ENCODE data around the gene FAM47E. TPM values are rescaled to one million over a fixed set of nuclear protein-coding genes. Genes with fewer than 3 reads are reported as not detected.

Gene FAM47E
- total and polyA plus RNA-seq, 12 donors: 2.8 to 23.8 (median 5.3) TPM

DNA sequence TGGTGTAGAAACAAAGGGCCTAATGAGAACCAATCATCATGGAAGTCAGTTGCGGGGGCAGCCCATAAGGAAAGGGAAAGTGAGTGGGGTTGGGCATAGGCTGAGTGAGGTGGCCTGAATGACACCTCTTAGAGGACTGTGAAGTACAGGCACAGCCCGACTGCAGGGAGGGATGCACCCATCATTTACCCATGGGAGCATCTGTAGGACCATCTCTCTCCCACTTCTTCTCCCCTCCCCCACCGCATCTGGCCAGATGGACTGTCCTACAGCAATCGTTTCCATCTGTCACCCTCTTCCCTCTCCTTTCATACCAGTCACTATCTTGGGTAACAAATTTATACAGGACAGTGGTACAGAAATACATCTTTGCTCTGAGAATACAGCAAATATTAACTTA lies 59.2 kb downstream of the FAM47E start:
- WGBS, 4 donors: 80 to 90% (median 82%) methylated on average over 4 of the region's 4 CpGs
- DNase-seq: no peak
- TF ChIP-seq, protein P1, sequence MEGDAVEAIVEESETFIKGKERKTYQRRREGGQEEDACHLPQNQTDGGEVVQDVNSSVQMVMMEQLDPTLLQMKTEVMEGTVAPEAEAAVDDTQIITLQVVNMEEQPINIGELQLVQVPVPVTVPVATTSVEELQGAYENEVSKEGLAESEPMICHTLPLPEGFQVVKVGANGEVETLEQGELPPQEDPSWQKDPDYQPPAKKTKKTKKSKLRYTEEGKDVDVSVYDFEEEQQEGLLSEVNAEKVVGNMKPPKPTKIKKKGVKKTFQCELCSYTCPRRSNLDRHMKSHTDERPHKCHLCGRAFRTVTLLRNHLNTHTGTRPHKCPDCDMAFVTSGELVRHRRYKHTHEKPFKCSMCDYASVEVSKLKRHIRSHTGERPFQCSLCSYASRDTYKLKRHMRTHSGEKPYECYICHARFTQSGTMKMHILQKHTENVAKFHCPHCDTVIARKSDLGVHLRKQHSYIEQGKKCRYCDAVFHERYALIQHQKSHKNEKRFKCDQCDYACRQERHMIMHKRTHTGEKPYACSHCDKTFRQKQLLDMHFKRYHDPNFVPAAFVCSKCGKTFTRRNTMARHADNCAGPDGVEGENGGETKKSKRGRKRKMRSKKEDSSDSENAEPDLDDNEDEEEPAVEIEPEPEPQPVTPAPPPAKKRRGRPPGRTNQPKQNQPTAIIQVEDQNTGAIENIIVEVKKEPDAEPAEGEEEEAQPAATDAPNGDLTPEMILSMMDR (IDR thresholded peaks at IDR 0.05): no peak
- no peak for TF ChIP-seq POLR2A (IDR thresholded peaks at IDR 0.05)
- no peaks in the 10 kb centered on the region for H3K9me3 ChIP-seq (replicated peaks in 1 of 3)
- no peaks in the 10 kb centered on the region for H3K27me3 ChIP-seq
- H3K4me1 ChIP-seq (replicated peaks in 1 of 2): peaks cover 0 to 8% of the 10 kb centered on the region in 2 donors
- H3K4me3 ChIP-seq: no peak overlapping the region
- intact Hi-C loops (cut with DNase I): no loop called here
- no peak overlapping the region for H3K27ac ChIP-seq
- H3K36me3 ChIP-seq (replicated peaks in 1 of 2): no peaks in the 10 kb centered on the region

DNA sequence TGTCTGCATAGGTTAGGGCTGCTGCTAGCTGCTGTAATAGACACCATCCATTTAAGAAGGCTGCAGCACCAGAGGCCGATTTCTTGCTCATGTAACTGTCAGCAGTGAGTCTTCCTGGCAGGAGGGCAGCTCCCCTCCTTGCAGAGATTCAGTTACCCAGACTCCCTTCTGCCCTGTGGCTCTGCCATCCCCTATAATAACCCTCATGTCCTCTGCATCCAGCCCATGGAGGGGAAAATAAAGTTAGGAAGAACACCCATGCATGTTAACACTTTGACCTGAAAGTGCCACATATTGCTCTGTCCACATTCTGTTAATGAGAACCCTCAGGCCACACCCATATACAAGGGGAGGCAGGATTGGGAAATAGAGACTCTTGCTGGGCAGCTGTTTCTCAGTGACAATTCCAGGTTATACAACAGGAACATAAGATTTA lies 60.4 kb downstream of the FAM47E start:
- no peak overlapping the region for H3K27ac ChIP-seq
- no peak overlapping the region for H3K4me3 ChIP-seq
- intact Hi-C loops (cut with DNase I): no loop called here
- H3K4me1 ChIP-seq (replicated peaks in 1 of 2): peaks cover 0 to 6% of the 10 kb centered on the region in 2 donors
- H3K27me3 ChIP-seq: no peaks in the 10 kb centered on the region
- H3K9me3 ChIP-seq (replicated peaks in 1 of 3): no peaks in the 10 kb centered on the region
- DNase-seq: no peak
- H3K36me3 ChIP-seq (replicated peaks in 1 of 2): no peaks in the 10 kb centered on the region
- 51 to 57% (median 55%) methylated on average over 1 of the region's 1 CpG; no CpG with 5 or more reads in 1 of the 4 donors for WGBS, 4 donors
- TF ChIP-seq, protein P1 (IDR thresholded peaks at IDR 0.05): no peak
- TF ChIP-seq POLR2A (IDR thresholded peaks at IDR 0.05): no peak

DNA sequence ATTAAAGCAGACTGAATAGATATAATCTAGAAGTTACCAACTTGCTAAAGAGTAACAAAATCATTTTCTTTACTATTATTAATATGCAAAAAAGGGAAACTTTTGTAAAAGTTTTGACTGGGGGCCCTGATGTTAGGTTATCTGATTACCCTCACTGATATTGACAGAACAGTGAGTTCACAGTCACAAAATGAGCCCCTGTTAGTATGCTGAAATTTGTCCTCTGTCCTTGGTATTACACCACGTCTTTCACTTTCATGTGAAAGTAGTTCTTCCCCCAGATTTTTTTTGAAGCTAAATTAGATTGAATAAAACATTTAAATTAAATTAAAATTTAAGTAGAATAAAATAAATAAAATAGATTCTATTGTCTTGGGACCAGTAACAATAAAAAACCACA lies 60.9 kb downstream of the FAM47E start:
- DNase-seq: no peak
- H3K4me3 ChIP-seq: no peak overlapping the region
- intact Hi-C loops (cut with DNase I): no loop called here
- no peaks in the 10 kb centered on the region for H3K9me3 ChIP-seq (replicated peaks in 1 of 3)
- WGBS, 4 donors: 63 to 86% (median 78%) methylated on average over 1 of the region's 1 CpG
- no peak for TF ChIP-seq POLR2A (IDR thresholded peaks at IDR 0.05)
- TF ChIP-seq, protein P1 (IDR thresholded peaks at IDR 0.05): no peak
- peaks cover 0 to 3% of the 10 kb centered on the region in 2 donors for H3K4me1 ChIP-seq (replicated peaks in 1 of 2)
- H3K27me3 ChIP-seq: no peaks in the 10 kb centered on the region
- H3K36me3 ChIP-seq (replicated peaks in 1 of 2): no peaks in the 10 kb centered on the region
- no peak overlapping the region for H3K27ac ChIP-seq

DNA sequence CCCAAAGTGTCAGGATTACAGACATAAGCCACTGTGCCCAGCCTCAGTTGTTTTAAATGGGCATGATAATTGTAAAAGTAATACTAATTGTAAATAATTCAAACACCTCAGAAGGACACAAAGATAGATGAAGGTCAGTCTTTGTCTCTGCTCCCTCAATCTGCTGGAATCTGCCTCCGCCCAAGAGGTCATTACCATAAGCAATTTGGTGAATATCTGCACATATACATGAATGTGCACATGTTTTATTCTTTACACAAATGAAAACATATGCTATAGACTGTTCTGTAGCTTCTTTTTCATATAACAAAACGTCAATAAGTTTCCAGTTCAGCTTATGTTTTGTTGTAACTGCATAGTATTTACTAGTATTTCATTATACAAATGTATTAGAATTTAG lies 62.0 kb downstream of the FAM47E start:
- TF ChIP-seq, protein P1 (IDR thresholded peaks at IDR 0.05): no peak
- no peak for TF ChIP-seq POLR2A (IDR thresholded peaks at IDR 0.05)
- no peaks in the 10 kb centered on the region for H3K4me1 ChIP-seq (replicated peaks in 1 of 2)
- H3K9me3 ChIP-seq (replicated peaks in 1 of 3): no peaks in the 10 kb centered on the region
- H3K36me3 ChIP-seq (replicated peaks in 1 of 2): no peaks in the 10 kb centered on the region
- 79 to 87% (median 81%) methylated on average over 2 of the region's 2 CpGs for WGBS, 4 donors
- H3K27ac ChIP-seq: no peak overlapping the region
- intact Hi-C loops (cut with DNase I): no loop called here
- no peak overlapping the region for H3K4me3 ChIP-seq
- H3K27me3 ChIP-seq: no peaks in the 10 kb centered on the region
- DNase-seq: no peak

Measured in adrenal gland (tissue), 12 donors.